RWPE2 (cell line): ENCODE data around the gene GSTM2.

Experiments used
- ATAC-seq: fragments of 200-7000 bp; cut with Tn5 transposase; 3 replicates; pipeline ENCODE4 v1.9.1; 2021; ENCODE audit warnings: low read depth
- DNase-seq: peaks from one replicate; pipeline ENCODE4 v3.0.0-alpha.2; 2020; ENCODE audit warnings: low spot score
- H3K27ac ChIP-seq: fragments of 450-650 bp; 2 replicates; pipeline ENCODE4 v1.5.1; 2017; ENCODE audit warnings: mild to moderate bottlenecking; ENCODE audit not compliant: poor library complexity, severe bottlenecking
- H3K27me3 ChIP-seq: fragments of 250-450 bp; sonication (Bioruptor Pico); 2 replicates; pipeline ENCODE4 v1.5.1; 2021; ENCODE audit warnings: mild to moderate bottlenecking, moderate library complexity; ENCODE audit not compliant: insufficient read depth, poor library complexity, severe bottlenecking
- H3K36me3 ChIP-seq: fragments of 250-450 bp; sonication (Bioruptor Pico); 2 replicates; pipeline ENCODE4 v1.5.1; 2020; ENCODE audit warnings: low read depth, mild to moderate bottlenecking, moderate library complexity
- H3K4me1 ChIP-seq: fragments of 250-450 bp; sonication (Bioruptor Pico); 2 replicates; pipeline ENCODE4 v1.5.1; 2021; ENCODE audit warnings: mild to moderate bottlenecking, moderate library complexity; ENCODE audit not compliant: insufficient read depth, poor library complexity, severe bottlenecking
- H3K4me3 ChIP-seq: fragments of 250-450 bp; sonication (Bioruptor Pico); 2 replicates; pipeline ENCODE4 v1.5.1; 2021; ENCODE audit warnings: mild to moderate bottlenecking, moderate library complexity; ENCODE audit not compliant: severe bottlenecking
- H3K9me3 ChIP-seq: fragments of 250-450 bp; sonication (Bioruptor Pico); 2 replicates; pipeline ENCODE4 v1.5.1; 2021; ENCODE audit warnings: mild to moderate bottlenecking, moderate library complexity; ENCODE audit not compliant: severe bottlenecking
- CTCF ChIP-seq: fragments of 450-650 bp; IDR thresholded peaks from one replicate; pipeline ENCODE4 v1.5.1; 2017; ENCODE audit warnings: mild to moderate bottlenecking, moderate library complexity; ENCODE audit not compliant: poor library complexity, severe bottlenecking

The GSTM2 gene

GRCh38 chr1:109620841-109621286 lies 47.0 kb upstream of the GSTM2 start:
- peak; percentile 80 for ATAC-seq
- Histone ChIP-seq H3K36me3 (no peaks in the 10 kb centered on the region), H3K4me3 (peak overlapping the region; percentile 56), H3K9me3 (no peaks in the 10 kb centered on the region), H3K27ac (peak overlapping the region; percentile 82), H3K4me1 (peaks cover 5% of the 10 kb centered on the region), H3K27me3 (no peaks in the 10 kb centered on the region)
- peak; percentile 95 for DNase-seq
- no peak for TF ChIP-seq CTCF

- TF ChIP-seq CTCF: no peak
- Histone ChIP-seq H3K27me3 (no peaks in the 10 kb centered on the region), H3K9me3 (no peaks in the 10 kb centered on the region), H3K36me3 (no peaks in the 10 kb centered on the region), H3K4me1 (peaks cover 5% of the 10 kb centered on the region), H3K4me3 (peak overlapping the region; percentile 56), H3K27ac (peak overlapping the region; percentile 82)
- no peak for ATAC-seq
- no peak for DNase-seq
These were observed 46.3 kb upstream of the GSTM2 start for GRCh38 chr1:109621379-109622136.

- H3K27ac ChIP-seq: no peak overlapping the region
- DNase-seq (no peak), ATAC-seq (no peak)
- peaks cover 5% of the 10 kb centered on the region for H3K4me1 ChIP-seq
- no peak overlapping the region for H3K4me3 ChIP-seq
- H3K36me3 ChIP-seq: no peaks in the 10 kb centered on the region
- no peaks in the 10 kb centered on the region for H3K27me3 ChIP-seq
- no peaks in the 10 kb centered on the region for H3K9me3 ChIP-seq
- no peak for TF ChIP-seq CTCF
These were observed 45.5 kb upstream of the GSTM2 start for GRCh38 chr1:109622137-109622892.

- no peak for TF ChIP-seq CTCF
- Histone ChIP-seq H3K27me3 (no peaks in the 10 kb centered on the region), H3K27ac (no peak overlapping the region), H3K9me3 (no peaks in the 10 kb centered on the region), H3K4me3 (no peak overlapping the region), H3K4me1 (no peaks in the 10 kb centered on the region), H3K36me3 (no peaks in the 10 kb centered on the region)
- ATAC-seq: no peak
- DNase-seq: no peak
These were observed 45.0 kb upstream of the GSTM2 start for GRCh38 chr1:109622895-109623294.
